Gastroesophageal sphincter (tissue), 3 donors: ENCODE results near the gene RBBP8NL.

Experiments
- EP300 ChIP-seq: sonication (generic); formaldehyde crosslinking; IDR thresholded peaks from one replicate; pipeline ENCODE4 v1.6.1; 2017; ENCODE audit warnings: antibody characterized with exemption, mild to moderate bottlenecking
- POLR2A ChIP-seq, 2 donors: fragments of 450-650 bp; IDR thresholded peaks; one replicate each; pipeline ENCODE4 v1.6.1; 2017; ENCODE audit warnings: antibody characterized with exemption in 2 of 2, mild to moderate bottlenecking in 2 of 2, moderate library complexity in 1 of 2
- TF ChIP-seq, protein P1 (sequence below), 4 experiments: fragments of 200-600 bp in 2 of 4; fragments of 450-650 bp in 2 of 4; sonication (generic) in 1 of 4; IDR thresholded peaks; one replicate each; pipeline ENCODE4 v1.5.1; 2017 to 2019; ENCODE audit warnings: antibody characterized with exemption in 4 of 4, mild to moderate bottlenecking in 2 of 4, moderate library complexity in 2 of 4

DNA sequence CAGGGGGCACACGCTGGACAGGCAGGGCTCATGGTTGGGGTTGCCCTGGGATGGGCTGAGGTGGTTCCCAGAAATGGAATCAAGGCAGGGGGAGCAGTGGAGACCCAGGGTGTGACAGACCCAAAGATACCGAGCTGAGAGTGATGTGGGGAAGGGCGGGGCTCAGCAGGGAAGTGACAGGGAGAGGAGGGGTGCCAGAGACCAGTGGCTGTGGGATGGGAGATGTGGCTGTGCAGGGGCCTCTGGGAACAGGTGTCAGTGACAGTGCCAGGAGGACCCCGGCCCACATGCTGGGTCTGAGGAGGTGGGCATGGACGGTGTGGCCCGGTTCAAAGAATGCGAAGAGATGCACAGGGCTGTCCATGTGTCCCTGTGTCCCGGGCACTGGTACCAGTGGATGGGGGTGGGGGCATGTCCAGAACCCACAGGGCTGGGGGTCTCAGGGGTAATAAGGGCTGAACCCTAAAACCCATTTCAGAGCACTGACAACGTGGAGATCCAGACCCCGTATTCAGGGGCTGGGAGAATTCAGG is 21.3 kb downstream of the RBBP8NL start:
- no peak for TF ChIP-seq POLR2A (IDR thresholded peaks at IDR 0.05)
- TF ChIP-seq, protein P1, sequence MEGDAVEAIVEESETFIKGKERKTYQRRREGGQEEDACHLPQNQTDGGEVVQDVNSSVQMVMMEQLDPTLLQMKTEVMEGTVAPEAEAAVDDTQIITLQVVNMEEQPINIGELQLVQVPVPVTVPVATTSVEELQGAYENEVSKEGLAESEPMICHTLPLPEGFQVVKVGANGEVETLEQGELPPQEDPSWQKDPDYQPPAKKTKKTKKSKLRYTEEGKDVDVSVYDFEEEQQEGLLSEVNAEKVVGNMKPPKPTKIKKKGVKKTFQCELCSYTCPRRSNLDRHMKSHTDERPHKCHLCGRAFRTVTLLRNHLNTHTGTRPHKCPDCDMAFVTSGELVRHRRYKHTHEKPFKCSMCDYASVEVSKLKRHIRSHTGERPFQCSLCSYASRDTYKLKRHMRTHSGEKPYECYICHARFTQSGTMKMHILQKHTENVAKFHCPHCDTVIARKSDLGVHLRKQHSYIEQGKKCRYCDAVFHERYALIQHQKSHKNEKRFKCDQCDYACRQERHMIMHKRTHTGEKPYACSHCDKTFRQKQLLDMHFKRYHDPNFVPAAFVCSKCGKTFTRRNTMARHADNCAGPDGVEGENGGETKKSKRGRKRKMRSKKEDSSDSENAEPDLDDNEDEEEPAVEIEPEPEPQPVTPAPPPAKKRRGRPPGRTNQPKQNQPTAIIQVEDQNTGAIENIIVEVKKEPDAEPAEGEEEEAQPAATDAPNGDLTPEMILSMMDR (IDR thresholded peaks at IDR 0.05): no peak
- TF ChIP-seq EP300: no peak
